ENCODE results near the gene RGS12. TPM values are rescaled to one million over a fixed set of nuclear protein-coding genes. Genes with fewer than 3 reads are reported as not detected.

Gene RGS12
- total RNA-seq, 1 donor from 2014 or later: 21.9 TPM

- Histone ChIP-seq H3K4me3 (ENCODE audit: insufficient read depth, low read depth, low read length) (no peak overlapping the region), H3K4me1 (ENCODE audit: insufficient read depth, low read length) (peaks cover 11% of the 10 kb centered on the region), H3K9me3 (ENCODE audit: insufficient read depth, low read depth, low read length) (no peaks in the 10 kb centered on the region), H3K9ac (ENCODE audit: low read length) (peak overlapping the region; percentile 41), H3K27ac (ENCODE audit: low read depth, low read length) (peak overlapping the region; percentile 6), H4K20me1 (ENCODE audit: insufficient read depth, low read length) (peaks cover 65% of the 10 kb centered on the region), H3K36me3 (ENCODE audit: insufficient read depth, low read length) (no peaks in the 10 kb centered on the region), H2AFZ (ENCODE audit: low read depth, low read length) (peak overlapping the region; percentile 20), H3K4me2 (ENCODE audit: low read length) (peak overlapping the region; percentile 62), H3K27me3 (ENCODE audit: insufficient read depth, low read length) (no peaks in the 10 kb centered on the region), H3K79me2 (ENCODE audit: insufficient read depth, low read length) (peaks cover 63% of the 10 kb centered on the region)
- no peak overlapping the region for H3K4me3 Mint-ChIP-seq (ENCODE audit: unreplicated experiment)
- no peaks in the 10 kb centered on the region for H3K9me3 Mint-ChIP-seq (ENCODE audit: unreplicated experiment)
- no peak for TF ChIP-seq EZH2 (IDR thresholded peaks at IDR 0.05; ENCODE audit: insufficient read depth, low read length)
- TF ChIP-seq CTCF (IDR thresholded peaks at IDR 0.05; ENCODE audit: insufficient read depth, low read depth, low read length): no peak
- DNase-seq (ENCODE audit: low read depth): peak; percentile 52
- H3K4me1 Mint-ChIP-seq (ENCODE audit: low read depth, unreplicated experiment): peaks cover 10% of the 10 kb centered on the region
- peak overlapping the region; percentile 41 for H3K27ac Mint-ChIP-seq (ENCODE audit: unreplicated experiment)
- peak; percentile 41 for FAIRE-seq
- H3K36me3 Mint-ChIP-seq (ENCODE audit: low read depth, unreplicated experiment): peaks cover 12% of the 10 kb centered on the region
- H3K27me3 Mint-ChIP-seq (ENCODE audit: low read depth, unreplicated experiment): no peaks in the 10 kb centered on the region
Measured at GRCh38 chr4:3322059-3322550, 29.3 kb downstream of the RGS12 start.

- DNase-seq (ENCODE audit: low read depth): no peak
- Histone ChIP-seq H3K27ac (ENCODE audit: low read depth, low read length) (no peak overlapping the region), H3K79me2 (ENCODE audit: insufficient read depth, low read length) (peaks cover 56% of the 10 kb centered on the region)
Measured at GRCh38 chr4:3323071-3323481, 30.3 kb downstream of the RGS12 start.

More at GRCh38 chr4:3323071-3323481, 30.3 kb downstream of the RGS12 start:
- H3K27me3 Mint-ChIP-seq (ENCODE audit: low read depth, unreplicated experiment): no peaks in the 10 kb centered on the region
- Histone ChIP-seq H3K36me3 (ENCODE audit: insufficient read depth, low read length) (no peaks in the 10 kb centered on the region), H3K4me2 (ENCODE audit: low read length) (no peak overlapping the region), H3K27me3 (ENCODE audit: insufficient read depth, low read length) (no peaks in the 10 kb centered on the region), H4K20me1 (ENCODE audit: insufficient read depth, low read length) (peaks cover 61% of the 10 kb centered on the region), H3K4me3 (ENCODE audit: insufficient read depth, low read depth, low read length) (no peak overlapping the region), H3K9ac (ENCODE audit: low read length) (no peak overlapping the region), H3K4me1 (ENCODE audit: insufficient read depth, low read length) (peaks cover 11% of the 10 kb centered on the region), H3K9me3 (ENCODE audit: insufficient read depth, low read depth, low read length) (no peaks in the 10 kb centered on the region), H2AFZ (ENCODE audit: low read depth, low read length) (no peak overlapping the region)
- no peak overlapping the region for H3K4me3 Mint-ChIP-seq (ENCODE audit: unreplicated experiment)
- no peak for TF ChIP-seq EZH2 (IDR thresholded peaks at IDR 0.05; ENCODE audit: insufficient read depth, low read length)
- TF ChIP-seq CTCF (IDR thresholded peaks at IDR 0.05; ENCODE audit: insufficient read depth, low read depth, low read length): no peak
- FAIRE-seq: no peak
- H3K9me3 Mint-ChIP-seq (ENCODE audit: unreplicated experiment): no peaks in the 10 kb centered on the region
- H3K27ac Mint-ChIP-seq (ENCODE audit: unreplicated experiment): no peak overlapping the region
- H3K36me3 Mint-ChIP-seq (ENCODE audit: low read depth, unreplicated experiment): peaks cover 9% of the 10 kb centered on the region
- H3K4me1 Mint-ChIP-seq (ENCODE audit: low read depth, unreplicated experiment): peaks cover 10% of the 10 kb centered on the region
